ENCODE measurements around the gene LBX1.

The LBX1 gene

DNA sequence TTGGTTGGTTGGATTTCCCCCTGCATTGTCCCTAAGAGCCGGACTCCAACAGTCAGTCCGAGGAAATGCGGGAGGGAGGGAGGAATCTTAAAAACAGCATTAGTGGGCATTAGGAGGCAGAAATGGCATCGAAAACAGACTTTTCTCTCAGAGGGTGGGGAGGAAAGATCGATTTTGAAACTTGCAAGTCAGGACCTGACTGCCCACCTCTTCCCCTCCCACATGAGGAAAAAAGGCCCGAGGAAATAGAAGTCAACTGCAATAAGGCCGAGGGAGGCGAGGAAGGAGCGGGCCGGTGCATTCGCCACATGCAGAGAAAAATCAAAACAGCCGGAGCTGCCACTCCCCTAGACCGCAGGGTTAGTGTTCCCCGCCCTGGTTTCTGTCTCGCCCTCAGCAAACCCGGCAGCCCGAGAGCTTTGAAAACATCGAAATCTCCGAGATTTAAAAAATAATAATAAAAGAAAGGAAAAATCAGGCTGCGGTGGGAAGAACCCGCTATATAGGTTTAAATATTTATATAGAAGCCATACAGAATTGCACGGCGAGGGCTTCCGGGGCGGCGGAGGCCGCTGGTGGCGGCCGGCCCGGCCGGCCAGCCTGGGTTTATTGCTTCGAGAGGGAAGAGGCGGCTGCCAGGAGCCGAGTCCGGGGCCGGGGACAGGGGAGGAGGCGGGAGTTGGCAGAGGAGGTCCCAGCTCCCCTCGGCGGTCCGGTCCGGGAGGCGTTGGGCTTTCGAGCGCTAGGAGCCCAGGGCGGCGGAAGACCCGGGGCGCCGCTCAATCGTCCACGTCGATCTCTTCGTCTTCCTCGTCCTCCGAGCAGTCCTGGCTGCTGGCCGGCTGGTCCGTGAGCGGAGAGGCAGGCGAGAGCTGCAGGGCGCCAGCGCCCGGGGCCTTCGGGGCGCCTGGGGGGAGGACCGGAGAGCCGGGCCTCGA lies 2.5 kb downstream of the LBX1 start:
- Histone ChIP-seq H2AFZ (ENCODE audit: low read depth, low read length) (no peak overlapping the region), H3K4me1 (ENCODE audit: insufficient read depth, low read length) (peaks cover 4% of the 10 kb centered on the region), H3K27me3 (ENCODE audit: insufficient read depth, low read length) (peaks cover 93% of the 10 kb centered on the region), H3K4me3 (ENCODE audit: low read length) (no peak overlapping the region), H3K36me3 (ENCODE audit: insufficient read depth, low read length) (no peaks in the 10 kb centered on the region), H3K9me3 (ENCODE audit: low read length) (no peaks in the 10 kb centered on the region)

DNA sequence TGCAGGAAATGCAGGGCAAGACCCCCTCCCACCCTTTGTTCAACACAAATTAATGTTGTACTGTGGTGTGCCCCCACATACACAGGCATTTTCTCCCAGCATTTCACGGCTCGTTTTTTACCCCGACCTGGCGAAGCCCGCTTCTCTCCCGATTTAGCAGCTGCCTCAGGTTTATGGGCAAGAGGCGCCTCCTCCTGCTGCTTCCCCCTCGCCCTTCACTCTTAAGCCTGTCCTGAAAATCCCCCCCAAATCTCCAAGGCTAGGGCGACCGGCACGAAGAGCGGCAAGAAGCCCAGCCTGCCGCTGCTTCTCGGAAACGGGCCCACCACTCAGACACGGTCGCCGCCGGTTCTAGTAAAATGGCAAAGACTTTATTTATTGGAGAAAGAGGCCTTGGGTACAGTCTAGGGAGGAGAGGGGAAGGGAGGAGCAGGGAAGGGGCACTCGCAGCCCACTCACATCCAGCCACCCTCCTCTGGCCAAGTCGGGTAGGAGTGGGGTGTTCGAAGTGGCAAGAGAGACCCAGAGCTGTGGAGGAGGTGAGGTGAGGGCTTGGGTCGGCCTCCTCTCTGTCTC lies 3.3 kb downstream of the LBX1 start:
- Histone ChIP-seq H3K4me3 (ENCODE audit: low read length) (no peak overlapping the region), H2AFZ (ENCODE audit: low read depth, low read length) (no peak overlapping the region), H3K36me3 (ENCODE audit: insufficient read depth, low read length) (no peaks in the 10 kb centered on the region), H3K9me3 (ENCODE audit: low read length) (no peaks in the 10 kb centered on the region), H3K27me3 (ENCODE audit: insufficient read depth, low read length) (peaks cover 93% of the 10 kb centered on the region), H3K4me1 (ENCODE audit: insufficient read depth, low read length) (peaks cover 4% of the 10 kb centered on the region)

DNA sequence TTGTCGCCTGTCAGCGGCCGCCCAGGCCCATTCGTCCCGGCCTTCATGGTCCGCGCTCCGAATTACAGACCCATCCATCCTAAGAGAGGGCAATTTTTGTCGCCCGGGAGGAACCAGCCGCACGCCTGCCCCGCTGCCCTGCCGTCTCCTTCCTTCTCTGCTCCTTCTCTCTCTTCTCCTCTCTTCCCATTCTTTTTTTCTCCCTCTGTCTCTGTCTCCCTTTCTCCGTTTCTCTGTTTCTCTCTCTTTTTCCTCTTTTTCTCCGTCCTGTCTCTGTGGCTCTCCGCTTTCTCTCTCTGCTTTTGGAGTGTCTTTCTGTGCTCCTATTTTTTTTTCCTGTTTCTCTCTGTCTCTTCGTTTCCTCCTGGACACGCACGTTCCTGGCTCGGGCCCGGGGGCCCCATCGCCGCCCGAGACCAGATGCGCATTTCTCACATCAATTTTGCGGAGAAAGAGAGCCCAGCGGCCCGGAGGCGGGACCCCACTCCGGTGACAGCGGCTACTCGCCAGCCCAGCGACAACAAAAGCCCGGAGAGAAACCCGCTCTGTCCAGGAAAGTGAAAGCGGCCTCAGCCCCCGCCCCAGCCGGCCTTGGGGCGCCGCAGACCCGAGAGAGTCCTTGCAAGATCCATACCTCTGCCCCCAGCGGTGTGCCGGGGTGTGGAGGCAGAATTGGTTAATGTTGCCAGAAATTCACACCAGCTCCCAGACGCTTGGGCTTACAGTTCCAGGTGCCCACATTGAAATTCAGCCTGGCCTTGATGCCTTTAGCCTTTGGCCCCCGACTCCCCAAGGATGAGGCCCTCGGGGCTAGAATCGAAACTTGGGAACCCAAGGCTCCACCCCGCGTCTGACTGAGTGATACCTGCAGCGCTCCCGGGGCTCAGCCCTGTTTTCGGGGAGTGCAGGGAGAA lies 4.1 kb downstream of the LBX1 start:
- Histone ChIP-seq H2AFZ (ENCODE audit: low read depth, low read length) (no peak overlapping the region), H3K27me3 (ENCODE audit: insufficient read depth, low read length) (peaks cover 93% of the 10 kb centered on the region), H3K4me3 (ENCODE audit: low read length) (no peak overlapping the region), H3K4me1 (ENCODE audit: insufficient read depth, low read length) (peaks cover 4% of the 10 kb centered on the region), H3K36me3 (ENCODE audit: insufficient read depth, low read length) (no peaks in the 10 kb centered on the region), H3K9me3 (ENCODE audit: low read length) (peaks cover 3% of the 10 kb centered on the region)

DNA sequence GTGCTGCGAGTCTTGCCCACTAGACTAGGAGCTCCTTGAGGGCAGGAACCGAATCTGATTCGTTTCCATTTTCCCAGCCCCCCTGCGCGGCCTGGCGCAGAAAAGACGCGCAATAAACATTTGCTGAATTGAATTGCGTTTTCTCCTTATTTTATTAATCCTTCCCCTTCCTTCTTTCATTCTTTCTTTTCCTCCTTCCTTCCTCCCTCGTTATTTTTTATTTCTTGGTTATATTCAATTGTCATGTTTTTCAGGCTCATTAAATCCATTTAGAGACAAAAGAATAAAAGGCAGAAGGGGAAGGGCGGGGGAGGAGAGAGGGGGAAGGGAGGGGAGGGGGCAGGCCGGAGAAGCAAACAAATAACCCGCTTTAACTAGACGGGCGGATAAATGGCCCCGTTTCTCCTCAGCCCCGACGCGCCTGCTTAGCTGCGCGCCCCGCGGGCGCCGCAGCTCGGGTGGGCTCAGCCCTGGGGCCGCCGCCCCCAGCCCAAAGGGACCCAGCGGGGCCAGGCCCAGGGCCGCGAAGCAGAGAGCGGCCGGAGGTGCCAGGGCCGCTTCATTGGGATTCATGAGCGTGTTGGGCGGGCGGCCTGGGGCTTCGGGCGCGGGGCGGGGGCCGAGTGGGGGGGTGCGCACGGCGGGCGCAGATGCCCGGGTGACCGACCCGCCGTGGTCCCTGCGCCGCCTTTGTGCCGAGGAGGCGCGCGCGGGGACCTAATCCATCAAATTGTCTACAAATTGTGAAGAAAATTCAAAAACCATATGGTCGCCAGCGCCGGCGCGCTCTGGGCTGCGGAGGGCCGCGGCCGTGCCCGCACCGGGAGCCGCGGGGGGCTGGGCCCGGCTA lies 5.0 kb downstream of the LBX1 start:
- Histone ChIP-seq H3K36me3 (ENCODE audit: insufficient read depth, low read length) (no peaks in the 10 kb centered on the region), H3K4me3 (ENCODE audit: low read length) (no peak overlapping the region), H3K27me3 (ENCODE audit: insufficient read depth, low read length) (peaks cover 94% of the 10 kb centered on the region)

DNA sequence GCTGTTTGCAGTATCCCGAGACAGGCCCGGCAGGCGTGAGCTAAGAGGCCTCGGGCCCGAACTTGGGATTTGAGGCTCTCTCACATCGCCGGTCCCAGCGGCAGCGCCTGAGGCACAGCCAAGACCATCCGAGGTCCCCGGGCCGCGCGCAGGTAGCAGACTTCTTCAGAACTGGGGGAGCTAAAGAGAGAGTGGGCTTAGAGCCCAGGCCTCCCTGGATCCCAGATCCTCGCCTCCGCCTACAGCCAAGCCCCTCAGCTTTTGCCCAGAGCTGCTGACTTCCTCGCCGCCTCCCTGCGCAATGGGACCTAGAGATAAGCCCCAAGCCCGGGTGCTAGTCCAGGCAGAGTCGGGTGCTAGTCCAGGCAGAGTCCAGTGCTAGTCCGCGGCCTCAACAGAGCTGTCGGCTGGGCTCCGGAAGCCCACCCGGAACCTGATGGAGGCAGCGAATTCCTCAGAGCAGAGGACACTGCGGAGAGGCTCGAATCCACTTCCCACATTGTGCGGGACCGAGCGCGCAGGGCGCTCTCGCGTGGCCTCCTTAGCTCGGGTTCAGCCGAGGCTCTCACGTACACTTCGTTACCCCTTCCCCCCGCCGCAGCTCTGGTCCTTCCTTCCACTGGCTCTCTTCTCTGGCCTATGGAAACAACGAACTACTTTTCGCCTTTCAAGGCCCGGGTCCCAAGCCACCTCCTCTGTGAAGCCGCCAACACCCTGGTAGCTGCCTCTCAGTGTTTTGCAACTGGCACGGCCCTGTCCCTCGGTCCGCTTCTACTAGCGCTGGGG lies 5.8 kb downstream of the LBX1 start:
- no peak overlapping the region for H3K4me3 ChIP-seq (ENCODE audit: low read length)
- no peak overlapping the region for H2AFZ ChIP-seq (ENCODE audit: low read depth, low read length)
- no peaks in the 10 kb centered on the region for H3K4me1 ChIP-seq (ENCODE audit: insufficient read depth, low read length)
- H3K36me3 ChIP-seq (ENCODE audit: insufficient read depth, low read length): no peaks in the 10 kb centered on the region
- H3K27me3 ChIP-seq (ENCODE audit: insufficient read depth, low read length): peaks cover 94% of the 10 kb centered on the region
- H3K9me3 ChIP-seq (ENCODE audit: low read length): peaks cover 3% of the 10 kb centered on the region

More for the DNA sequence above, 5.0 kb downstream of the LBX1 start:
- Histone ChIP-seq H3K4me1 (ENCODE audit: insufficient read depth, low read length) (no peaks in the 10 kb centered on the region), H2AFZ (ENCODE audit: low read depth, low read length) (no peak overlapping the region), H3K9me3 (ENCODE audit: low read length) (peaks cover 3% of the 10 kb centered on the region)

DNA sequence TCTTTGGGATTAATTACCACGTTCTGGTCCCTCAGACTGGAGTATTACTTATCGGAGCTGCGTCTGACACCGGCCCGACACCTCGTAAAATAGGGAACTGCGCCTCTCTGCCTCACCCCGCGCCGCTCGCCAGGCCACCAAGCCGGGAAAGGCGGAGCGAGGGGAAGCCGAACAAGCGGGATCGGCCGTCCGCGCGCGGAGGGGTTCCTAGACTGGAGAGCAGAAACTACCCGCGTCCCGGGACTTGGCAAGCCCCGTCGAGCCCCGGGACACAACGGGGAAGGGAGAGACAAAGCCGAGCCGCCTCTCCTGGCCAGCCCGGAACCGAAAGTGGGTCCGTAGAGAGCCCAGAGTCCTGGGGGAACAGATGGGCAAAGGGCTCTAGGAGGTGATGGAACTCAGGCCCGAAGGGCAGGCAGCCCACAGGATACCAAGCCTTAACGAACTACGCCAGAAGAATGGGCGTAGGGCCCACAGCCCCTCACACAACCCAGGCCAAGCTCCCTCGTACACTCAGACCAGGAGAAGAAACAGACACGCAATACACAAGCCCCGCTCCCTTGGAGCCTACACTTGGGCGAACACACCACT lies 6.5 kb downstream of the LBX1 start:
- no peak overlapping the region for H2AFZ ChIP-seq (ENCODE audit: low read depth, low read length)
- H3K27me3 ChIP-seq (ENCODE audit: insufficient read depth, low read length): peaks cover 94% of the 10 kb centered on the region
- no peaks in the 10 kb centered on the region for H3K36me3 ChIP-seq (ENCODE audit: insufficient read depth, low read length)
- H3K4me1 ChIP-seq (ENCODE audit: insufficient read depth, low read length): no peaks in the 10 kb centered on the region
- H3K9me3 ChIP-seq (ENCODE audit: low read length): peaks cover 3% of the 10 kb centered on the region
- H3K4me3 ChIP-seq (ENCODE audit: low read length): no peak overlapping the region

DNA sequence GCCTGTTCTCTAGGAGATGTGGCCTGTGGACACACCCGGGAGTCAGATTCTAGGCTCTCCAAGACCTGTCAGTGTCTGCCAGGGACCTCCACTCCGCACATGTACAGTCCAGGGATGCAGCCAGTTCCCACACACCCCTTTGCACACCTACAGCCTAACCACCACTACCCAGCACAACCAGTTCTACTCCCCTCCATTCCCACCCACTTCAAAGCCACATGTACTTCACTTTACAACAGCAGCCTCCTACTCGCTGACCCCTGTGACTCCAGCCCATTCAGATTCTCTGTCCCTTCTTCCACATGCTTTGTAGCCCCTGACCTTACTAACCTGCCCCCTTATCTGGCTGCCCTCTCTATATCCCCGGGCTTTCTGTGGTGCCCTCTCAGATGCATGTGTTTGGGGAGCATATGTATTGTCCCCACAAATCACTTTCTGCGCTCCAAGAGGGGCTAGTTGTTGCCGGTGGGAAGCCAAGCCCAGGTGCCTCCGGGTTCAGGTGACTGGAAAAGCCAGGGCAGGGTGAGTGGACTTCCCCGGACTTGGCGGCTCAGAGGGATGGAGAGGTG lies 7.2 kb downstream of the LBX1 start:
- Histone ChIP-seq H3K4me3 (ENCODE audit: low read length) (no peak overlapping the region), H3K36me3 (ENCODE audit: insufficient read depth, low read length) (no peaks in the 10 kb centered on the region), H3K9me3 (ENCODE audit: low read length) (peaks cover 3% of the 10 kb centered on the region), H3K27me3 (ENCODE audit: insufficient read depth, low read length) (peaks cover 94% of the 10 kb centered on the region), H2AFZ (ENCODE audit: low read depth, low read length) (no peak overlapping the region), H3K4me1 (ENCODE audit: insufficient read depth, low read length) (peaks cover 2% of the 10 kb centered on the region)

DNA sequence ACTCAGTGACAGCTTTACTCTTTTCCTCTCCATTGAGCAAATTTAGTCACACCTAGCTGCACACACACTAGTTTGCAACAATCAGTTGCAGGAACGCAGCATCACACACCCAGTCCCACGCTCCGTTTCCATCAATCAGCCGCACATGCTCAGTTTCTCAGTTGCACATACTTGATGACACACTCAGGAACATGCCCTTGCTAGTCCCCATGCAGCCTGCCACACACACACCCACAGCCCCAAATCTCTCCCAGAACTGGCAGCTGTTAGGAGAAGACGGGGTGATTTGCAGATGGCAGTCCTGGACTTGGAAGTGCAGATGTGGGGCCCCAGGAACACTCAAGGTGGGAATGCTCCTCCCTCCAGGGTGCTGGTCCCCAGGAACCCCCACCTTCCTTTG lies 7.7 kb downstream of the LBX1 start:
- Histone ChIP-seq H3K4me1 (ENCODE audit: insufficient read depth, low read length) (peaks cover 7% of the 10 kb centered on the region), H3K27me3 (ENCODE audit: insufficient read depth, low read length) (peaks cover 96% of the 10 kb centered on the region), H3K9me3 (ENCODE audit: low read length) (peaks cover 3% of the 10 kb centered on the region), H3K36me3 (ENCODE audit: insufficient read depth, low read length) (no peaks in the 10 kb centered on the region), H3K4me3 (ENCODE audit: low read length) (no peak overlapping the region), H2AFZ (ENCODE audit: low read depth, low read length) (no peak overlapping the region)

DNA sequence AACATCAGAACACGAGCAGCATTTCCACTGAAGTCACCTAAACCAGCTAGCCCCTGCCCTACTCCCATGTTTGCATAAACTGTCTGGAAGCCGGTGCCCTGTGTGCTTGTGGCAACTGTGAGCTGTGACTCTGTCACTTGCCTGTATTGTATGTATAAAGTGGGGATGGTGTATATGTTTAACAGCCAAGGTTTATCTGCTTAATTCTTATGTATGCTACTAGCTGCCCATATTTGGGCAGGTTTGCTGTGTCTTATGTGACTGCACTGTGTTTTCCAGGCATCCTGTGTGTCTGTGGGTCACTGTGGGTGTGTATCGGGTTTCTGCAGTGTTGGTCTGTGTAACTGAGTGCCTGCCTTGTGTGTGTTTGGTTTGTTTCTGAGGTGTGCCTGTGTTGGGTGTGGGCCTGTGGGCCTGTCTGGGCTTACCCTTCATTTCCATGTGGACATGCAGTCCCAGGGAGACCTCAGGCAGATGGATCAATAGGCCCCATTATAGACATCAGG lies 9.3 kb downstream of the LBX1 start:
- Histone ChIP-seq H3K4me1 (ENCODE audit: insufficient read depth, low read length) (peaks cover 11% of the 10 kb centered on the region), H3K36me3 (ENCODE audit: insufficient read depth, low read length) (no peaks in the 10 kb centered on the region), H3K9me3 (ENCODE audit: low read length) (peaks cover 3% of the 10 kb centered on the region), H3K27me3 (ENCODE audit: insufficient read depth, low read length) (peaks cover 96% of the 10 kb centered on the region), H3K4me3 (ENCODE audit: low read length) (no peak overlapping the region), H2AFZ (ENCODE audit: low read depth, low read length) (no peak overlapping the region)

DNA sequence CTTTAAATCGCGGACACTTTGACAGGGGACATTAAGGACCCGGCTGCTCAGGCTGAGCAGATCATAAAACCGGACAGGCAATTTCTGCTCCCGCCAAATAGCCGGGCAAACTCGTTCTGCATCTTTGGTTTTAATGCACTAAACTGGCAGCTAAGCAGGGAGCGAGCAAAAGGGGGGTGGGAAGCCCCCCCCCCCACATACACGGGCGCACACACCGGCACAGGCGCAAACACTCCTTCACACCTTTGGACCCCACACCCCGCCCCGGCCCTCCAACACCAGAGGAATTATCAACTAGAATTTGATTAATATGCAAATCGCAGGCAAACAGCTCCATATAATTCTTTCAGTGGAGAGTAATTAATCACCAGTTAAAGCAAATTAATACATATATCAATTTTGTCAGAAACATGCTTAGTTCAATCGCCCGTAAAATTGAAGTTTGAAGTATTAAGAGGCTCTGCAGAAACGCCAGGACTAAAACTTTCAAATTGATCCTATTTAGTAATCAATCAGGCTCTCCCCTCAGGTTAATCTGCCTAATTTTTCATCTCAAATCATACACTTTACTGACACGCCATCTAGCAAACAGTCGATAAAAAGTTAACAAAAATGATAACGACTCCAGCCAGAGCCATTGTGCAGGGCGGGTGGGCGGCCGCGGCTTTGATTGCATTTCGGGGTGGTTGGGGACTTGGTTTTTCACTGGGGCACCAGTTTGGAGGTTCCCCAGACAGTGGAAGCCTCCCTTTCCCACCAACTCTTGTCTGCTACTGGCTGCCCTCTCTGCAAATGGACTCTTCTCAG lies 9.9 kb downstream of the LBX1 start:
- Histone ChIP-seq H3K4me3 (ENCODE audit: low read length) (no peak overlapping the region), H3K4me1 (ENCODE audit: insufficient read depth, low read length) (peaks cover 13% of the 10 kb centered on the region), H3K27me3 (ENCODE audit: insufficient read depth, low read length) (peaks cover 97% of the 10 kb centered on the region)

More for the DNA sequence above, 9.9 kb downstream of the LBX1 start:
- H3K36me3 ChIP-seq (ENCODE audit: insufficient read depth, low read length): no peaks in the 10 kb centered on the region
- peaks cover 3% of the 10 kb centered on the region for H3K9me3 ChIP-seq (ENCODE audit: low read length)
- no peak overlapping the region for H2AFZ ChIP-seq (ENCODE audit: low read depth, low read length)
